Measurements from ENCODE around the gene LGALS14. TPM values are rescaled to one million over a fixed set of nuclear protein-coding genes. Genes with fewer than 3 reads are reported as not detected.
"Not testable (repeated sequence)": the region's sequence is repeated elsewhere in the genome, so short reads cannot be mapped to it uniquely, and the experiment has no call there.

LGALS14 gene
- total and polyA plus RNA-seq, 2 donors = 0.14 to 2.0 TPM

GRCh38 chr19:39688637-39689036 is 15.6 kb upstream of the LGALS14 start:
- H3K27me3 ChIP-seq (ENCODE audit: control insufficient read depth in 2 of 2, insufficient read depth in 1 of 2, low read length in 1 of 2); H3K27ac ChIP-seq (ENCODE audit: low read depth in 1 of 2, low read length in 1 of 2); DNase-seq (ENCODE audit: low read depth in 6 of 9, low spot score in 9 of 9); H3K4me3 ChIP-seq (ENCODE audit: low read length in 2 of 2); H3K36me3 ChIP-seq (ENCODE audit: control insufficient read depth in 2 of 2, insufficient read depth in 2 of 2, low read length in 1 of 2); H3K4me1 ChIP-seq (ENCODE audit: control insufficient read depth in 2 of 2, insufficient read depth in 2 of 2, low read length in 2 of 2); H3K9me3 ChIP-seq (ENCODE audit: control insufficient read depth in 2 of 2, insufficient read depth in 1 of 2, low read length in 1 of 2): not testable (repeated sequence)
- WGBS = 90% methylated on average over 4 of the region's 4 CpGs

- Histone ChIP-seq H3K4me1 (ENCODE audit: control insufficient read depth in 2 of 2, insufficient read depth in 2 of 2, low read length in 2 of 2) (no peaks in the 10 kb centered on the region), H3K9me3 (ENCODE audit: control insufficient read depth in 2 of 2, insufficient read depth in 1 of 2, low read length in 1 of 2) (no peaks in the 10 kb centered on the region), H3K4me3 (ENCODE audit: low read length in 2 of 2) (no peak overlapping the region), H3K27me3 (ENCODE audit: control insufficient read depth in 2 of 2, insufficient read depth in 1 of 2, low read length in 1 of 2) (no peaks in the 10 kb centered on the region), H3K36me3 (ENCODE audit: control insufficient read depth in 2 of 2, insufficient read depth in 2 of 2, low read length in 1 of 2) (no peaks in the 10 kb centered on the region), H3K27ac (ENCODE audit: low read depth in 1 of 2, low read length in 1 of 2) (no peak overlapping the region)
- WGBS = 88% methylated on average over 3 of the region's 3 CpGs
- DNase-seq (ENCODE audit: low read depth in 6 of 9, low spot score in 9 of 9) = no peak
Observed at GRCh38 chr19:39692166-39692565, 12.1 kb upstream of the LGALS14 start.

DNA sequence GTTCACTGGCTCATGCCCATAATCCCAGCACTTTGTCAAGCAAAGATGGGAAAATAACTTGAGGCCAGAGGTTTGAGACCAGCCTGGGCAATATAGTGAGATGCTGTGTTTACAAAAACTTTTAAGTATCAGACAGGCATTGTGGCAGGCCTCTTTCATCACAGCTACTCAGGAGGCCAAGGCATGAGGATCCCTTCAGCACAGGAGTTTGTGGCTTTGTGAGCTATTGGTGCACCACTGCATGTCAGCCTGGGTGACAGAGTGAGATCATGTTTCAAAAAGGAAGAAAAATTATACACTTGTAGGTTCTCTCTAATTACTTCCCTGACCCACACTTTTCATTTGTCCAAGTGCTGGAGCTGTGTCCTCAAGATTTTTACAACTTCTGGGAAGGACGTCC is 11.5 kb upstream of the LGALS14 start:
- Histone ChIP-seq H3K4me1 (ENCODE audit: control insufficient read depth in 2 of 2, insufficient read depth in 2 of 2, low read length in 2 of 2) (no peaks in the 10 kb centered on the region), H3K9me3 (ENCODE audit: control insufficient read depth in 2 of 2, insufficient read depth in 1 of 2, low read length in 1 of 2) (no peaks in the 10 kb centered on the region), H3K4me3 (ENCODE audit: low read length in 2 of 2) (no peak overlapping the region), H3K27ac (ENCODE audit: low read depth in 1 of 2, low read length in 1 of 2) (no peak overlapping the region), H3K27me3 (ENCODE audit: control insufficient read depth in 2 of 2, insufficient read depth in 1 of 2, low read length in 1 of 2) (no peaks in the 10 kb centered on the region), H3K36me3 (ENCODE audit: control insufficient read depth in 2 of 2, insufficient read depth in 2 of 2, low read length in 1 of 2) (no peaks in the 10 kb centered on the region)
- DNase-seq (ENCODE audit: low read depth in 6 of 9, low spot score in 9 of 9) = no peak
- WGBS = 97% methylated on average over 1 of the region's 1 CpG

- no peaks in the 10 kb centered on the region for H3K9me3 ChIP-seq (ENCODE audit: control insufficient read depth in 2 of 2, insufficient read depth in 1 of 2, low read length in 1 of 2)
- no peak for DNase-seq (ENCODE audit: low read depth in 6 of 9, low spot score in 9 of 9)
- no peak overlapping the region for H3K4me3 ChIP-seq (ENCODE audit: low read length in 2 of 2)
- whole genome bisulfite sequencing = 90% methylated on average over 2 of the region's 2 CpGs
- H3K4me1 ChIP-seq (ENCODE audit: control insufficient read depth in 2 of 2, insufficient read depth in 2 of 2, low read length in 2 of 2) = no peaks in the 10 kb centered on the region
- no peaks in the 10 kb centered on the region for H3K27me3 ChIP-seq (ENCODE audit: control insufficient read depth in 2 of 2, insufficient read depth in 1 of 2, low read length in 1 of 2)
- no peak overlapping the region for H3K27ac ChIP-seq (ENCODE audit: low read depth in 1 of 2, low read length in 1 of 2)
- H3K36me3 ChIP-seq (ENCODE audit: control insufficient read depth in 2 of 2, insufficient read depth in 2 of 2, low read length in 1 of 2) = no peaks in the 10 kb centered on the region
Observed at GRCh38 chr19:39695759-39696158, 8.5 kb upstream of the LGALS14 start.

DNA sequence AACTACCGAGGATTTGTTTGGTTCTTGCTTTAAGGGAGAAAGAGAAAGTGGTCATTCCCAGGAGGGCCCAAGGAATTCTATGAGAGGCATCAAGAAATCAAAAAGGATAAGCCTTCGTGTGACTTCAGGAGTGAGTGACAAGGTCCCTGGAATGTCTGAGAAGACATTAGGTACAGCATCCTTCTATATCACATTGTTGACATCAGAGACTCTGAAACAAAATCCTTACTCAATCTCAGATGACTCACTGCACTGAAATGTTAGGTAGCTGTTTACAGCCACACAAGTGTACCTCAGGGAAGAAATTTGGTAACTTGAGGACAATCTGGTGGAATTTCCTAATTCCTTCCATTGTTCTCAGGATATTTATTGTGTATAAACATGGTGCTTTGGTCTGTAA is 7.9 kb upstream of the LGALS14 start:
- H3K36me3 ChIP-seq (ENCODE audit: control insufficient read depth in 2 of 2, insufficient read depth in 2 of 2, low read length in 1 of 2) = no peaks in the 10 kb centered on the region
- H3K4me1 ChIP-seq (ENCODE audit: control insufficient read depth in 2 of 2, insufficient read depth in 2 of 2, low read length in 2 of 2) = no peaks in the 10 kb centered on the region
- no peak for DNase-seq (ENCODE audit: low read depth in 6 of 9, low spot score in 9 of 9)
- no peaks in the 10 kb centered on the region for H3K9me3 ChIP-seq (ENCODE audit: control insufficient read depth in 2 of 2, insufficient read depth in 1 of 2, low read length in 1 of 2)
- no peaks in the 10 kb centered on the region for H3K27me3 ChIP-seq (ENCODE audit: control insufficient read depth in 2 of 2, insufficient read depth in 1 of 2, low read length in 1 of 2)
- H3K4me3 ChIP-seq (ENCODE audit: low read length in 2 of 2) = no peak overlapping the region
- H3K27ac ChIP-seq (ENCODE audit: low read depth in 1 of 2, low read length in 1 of 2) = no peak overlapping the region
- WGBS = 87% methylated on average over 2 of the region's 2 CpGs

GRCh38 chr19:39698535-39698934 is 5.7 kb upstream of the LGALS14 start:
- no peak for DNase-seq (ENCODE audit: low read depth in 6 of 9, low spot score in 9 of 9)
- Histone ChIP-seq H3K4me1 (ENCODE audit: control insufficient read depth in 2 of 2, insufficient read depth in 2 of 2, low read length in 2 of 2) (no peaks in the 10 kb centered on the region), H3K36me3 (ENCODE audit: control insufficient read depth in 2 of 2, insufficient read depth in 2 of 2, low read length in 1 of 2) (no peaks in the 10 kb centered on the region), H3K9me3 (ENCODE audit: control insufficient read depth in 2 of 2, insufficient read depth in 1 of 2, low read length in 1 of 2) (no peaks in the 10 kb centered on the region), H3K4me3 (ENCODE audit: low read length in 2 of 2) (no peak overlapping the region), H3K27ac (ENCODE audit: low read depth in 1 of 2, low read length in 1 of 2) (no peak overlapping the region), H3K27me3 (ENCODE audit: control insufficient read depth in 2 of 2, insufficient read depth in 1 of 2, low read length in 1 of 2) (no peaks in the 10 kb centered on the region)

- Histone ChIP-seq H3K4me1 (ENCODE audit: control insufficient read depth in 2 of 2, insufficient read depth in 2 of 2, low read length in 2 of 2) (no peaks in the 10 kb centered on the region), H3K27ac (ENCODE audit: low read depth in 1 of 2, low read length in 1 of 2) (no peak overlapping the region), H3K27me3 (ENCODE audit: control insufficient read depth in 2 of 2, insufficient read depth in 1 of 2, low read length in 1 of 2) (no peaks in the 10 kb centered on the region), H3K36me3 (ENCODE audit: control insufficient read depth in 2 of 2, insufficient read depth in 2 of 2, low read length in 1 of 2) (no peaks in the 10 kb centered on the region), H3K9me3 (ENCODE audit: control insufficient read depth in 2 of 2, insufficient read depth in 1 of 2, low read length in 1 of 2) (no peaks in the 10 kb centered on the region), H3K4me3 (ENCODE audit: low read length in 2 of 2) (no peak overlapping the region)
- WGBS = 79% methylated on average over 5 of the region's 5 CpGs
- no peak for DNase-seq (ENCODE audit: low read depth in 6 of 9, low spot score in 9 of 9)
Observed at GRCh38 chr19:39701291-39701690, 3.0 kb upstream of the LGALS14 start.

DNA sequence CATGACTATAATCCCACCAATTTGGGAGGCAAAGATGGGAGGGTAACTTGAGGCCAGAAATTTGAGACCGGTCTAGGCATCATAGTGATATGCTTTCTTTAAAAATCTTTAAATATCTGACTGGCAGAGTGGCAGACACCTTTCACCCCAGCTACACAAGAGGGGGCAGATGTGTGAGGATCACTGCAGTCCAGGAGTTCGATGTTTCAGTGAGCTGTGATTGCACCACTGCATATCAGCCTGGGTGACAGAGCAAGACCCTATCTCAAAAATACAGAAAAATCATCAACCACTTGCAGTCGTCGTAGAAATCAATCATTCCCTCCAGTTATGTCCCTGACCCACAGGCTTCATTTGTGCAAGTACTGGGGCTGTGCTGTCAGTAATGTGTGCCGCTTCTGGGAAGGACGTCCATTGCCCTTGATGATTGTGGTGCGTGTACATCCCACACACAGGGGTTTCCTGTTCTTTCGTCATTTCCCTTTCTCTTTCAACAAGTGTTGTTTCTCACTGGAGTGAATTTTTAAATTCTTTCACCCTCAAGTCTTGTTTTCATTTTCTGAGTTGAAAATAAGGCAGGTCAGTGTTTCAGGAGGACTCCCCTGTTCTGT is 1.4 kb downstream of the LGALS14 start:
- WGBS = 66% methylated on average over 8 of the region's 8 CpGs

DNA sequence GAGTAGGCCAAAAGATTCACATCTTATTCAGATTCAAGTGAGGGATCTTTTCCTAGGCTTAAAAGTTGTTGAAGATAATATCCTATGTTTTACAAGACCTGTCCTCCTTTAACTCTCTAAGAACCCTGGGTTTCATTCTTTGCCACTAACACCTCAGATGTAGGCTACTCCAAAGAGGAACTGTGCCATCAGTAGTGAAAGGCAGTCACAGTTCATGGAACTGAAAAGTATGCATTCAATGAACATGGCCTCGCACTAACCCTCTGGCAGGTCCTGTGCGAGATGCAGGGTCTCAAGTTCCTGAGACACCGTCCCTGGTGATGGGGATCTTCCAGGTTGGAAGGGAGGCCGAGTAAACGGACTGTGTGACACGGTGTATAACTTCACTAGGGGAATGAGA is 4.3 kb downstream of the LGALS14 start:
- Histone ChIP-seq H3K9me3 (ENCODE audit: control insufficient read depth in 2 of 2, insufficient read depth in 1 of 2, low read length in 1 of 2) (no peaks in the 10 kb centered on the region), H3K27ac (ENCODE audit: low read depth in 1 of 2, low read length in 1 of 2) (no peak overlapping the region), H3K27me3 (ENCODE audit: control insufficient read depth in 2 of 2, insufficient read depth in 1 of 2, low read length in 1 of 2) (no peaks in the 10 kb centered on the region), H3K4me3 (ENCODE audit: low read length in 2 of 2) (no peak overlapping the region), H3K4me1 (ENCODE audit: control insufficient read depth in 2 of 2, insufficient read depth in 2 of 2, low read length in 2 of 2) (no peaks in the 10 kb centered on the region), H3K36me3 (ENCODE audit: control insufficient read depth in 2 of 2, insufficient read depth in 2 of 2, low read length in 1 of 2) (no peaks in the 10 kb centered on the region)
- no peak for DNase-seq (ENCODE audit: low read depth in 6 of 9, low spot score in 9 of 9)
- 85% methylated on average over 6 of the region's 6 CpGs for WGBS

More for the DNA sequence above, 1.4 kb downstream of the LGALS14 start:
- Histone ChIP-seq H3K27me3 (ENCODE audit: control insufficient read depth in 2 of 2, insufficient read depth in 1 of 2, low read length in 1 of 2) (no peaks in the 10 kb centered on the region), H3K9me3 (ENCODE audit: control insufficient read depth in 2 of 2, insufficient read depth in 1 of 2, low read length in 1 of 2) (no peaks in the 10 kb centered on the region), H3K36me3 (ENCODE audit: control insufficient read depth in 2 of 2, insufficient read depth in 2 of 2, low read length in 1 of 2) (no peaks in the 10 kb centered on the region), H3K4me1 (ENCODE audit: control insufficient read depth in 2 of 2, insufficient read depth in 2 of 2, low read length in 2 of 2) (no peaks in the 10 kb centered on the region), H3K27ac (ENCODE audit: low read depth in 1 of 2, low read length in 1 of 2) (no peak overlapping the region), H3K4me3 (ENCODE audit: low read length in 2 of 2) (no peak overlapping the region)
- DNase-seq (ENCODE audit: low read depth in 6 of 9, low spot score in 9 of 9) = no peak
